Upper lobe of left lung (tissue), 4 donors: ENCODE results near the gene BCAS3.

ENCODE experiments used
- CTCF ChIP-seq, 6 experiments: fragments of 450-650 bp in 4 of 6; fragments of 200-600 bp in 2 of 6; sonication (generic) in 2 of 6; IDR thresholded peaks; one replicate each; pipeline ENCODE4 v1.5.1; 2016 to 2019; ENCODE audit warnings: antibody characterized with exemption in 6 of 6
- POLR2A ChIP-seq, 4 donors: fragments of 450-650 bp; IDR thresholded peaks; one replicate each; pipeline ENCODE4 v1.5.1; 2016 to 2017; ENCODE audit warnings: antibody characterized with exemption in 4 of 4, mild to moderate bottlenecking in 2 of 4
- POLR2AphosphoS5 ChIP-seq, 2 donors: sonication (generic); formaldehyde crosslinking; IDR thresholded peaks; one replicate each; pipeline ENCODE4 v1.5.1; 2017; ENCODE audit warnings: antibody characterized with exemption in 2 of 2

- TF ChIP-seq POLR2AphosphoS5 (IDR thresholded peaks at IDR 0.05) (no peak), CTCF (IDR thresholded peaks at IDR 0.05) (no peak), POLR2A (IDR thresholded peaks at IDR 0.05) (no peak)
Observed at GRCh38 chr17:61188081-61188480, 510.4 kb downstream of the BCAS3 start.
